ENCODE data around the gene DNASE1L3.

DNASE1L3 gene

DNA sequence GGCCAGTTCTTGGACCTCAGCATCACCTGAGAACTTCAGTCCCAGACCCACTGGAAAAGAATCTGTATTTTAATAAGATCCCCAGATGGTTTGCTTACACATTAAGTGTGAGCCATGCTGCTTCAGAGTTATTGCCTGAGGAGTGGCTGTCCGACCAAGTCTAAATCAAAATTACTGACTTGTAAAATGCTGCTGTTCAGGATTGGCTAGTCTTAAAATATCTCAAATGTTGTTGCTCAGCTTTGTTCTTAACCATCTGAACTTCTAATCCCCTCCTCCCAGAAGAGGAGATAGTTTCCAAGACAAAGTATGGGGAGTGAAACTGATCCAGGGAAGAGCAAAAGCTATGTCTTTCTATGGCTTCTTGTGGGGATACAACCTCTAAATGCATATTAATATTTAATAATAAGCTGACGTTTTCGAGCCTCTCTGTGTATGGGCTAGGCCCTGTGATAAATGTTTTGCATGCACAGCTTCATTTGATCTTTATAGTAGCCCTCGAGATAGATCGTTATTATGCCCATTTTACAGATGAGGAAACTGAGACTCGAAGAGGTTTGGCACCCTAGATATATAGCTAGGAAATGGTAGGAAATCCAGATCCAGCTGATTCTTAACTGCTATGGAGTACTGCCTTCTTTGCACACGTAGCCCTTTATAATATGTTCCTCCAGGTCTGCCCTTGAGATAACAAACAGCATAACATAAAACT lies 52.2 kb downstream of the DNASE1L3 start:
- WGBS (ENCODE audit: insufficient coverage, insufficient read length) = no CpG with 5 or more reads among the region's 7 CpGs
- peaks cover 23% of the 10 kb centered on the region for H3K36me3 ChIP-seq (ENCODE audit: control insufficient read depth, insufficient read depth, low read length)

DNA sequence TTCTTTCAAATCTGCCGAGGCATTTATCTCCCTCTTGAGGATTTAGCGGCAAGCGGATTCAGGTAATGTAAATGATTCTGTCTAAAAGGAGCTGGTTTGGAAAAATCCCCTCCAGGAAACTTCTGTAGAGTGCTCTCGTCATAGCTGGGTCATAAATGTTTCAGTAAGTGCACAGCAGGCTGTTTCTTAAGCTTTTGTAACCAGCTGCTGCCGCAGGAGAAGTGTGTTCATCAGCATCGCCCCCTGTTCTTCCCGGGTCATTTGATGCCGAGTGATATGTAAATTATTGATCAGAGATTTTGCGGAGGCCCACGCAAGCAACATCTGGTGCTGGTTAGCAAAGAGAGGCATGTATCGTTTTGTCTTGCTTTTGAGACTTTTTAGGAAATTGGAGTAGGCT lies 53.1 kb downstream of the DNASE1L3 start:
- DNase-seq (ENCODE audit: low read depth, low spot score) = no peak
- WGBS (ENCODE audit: insufficient coverage, insufficient read length) = no CpG with 5 or more reads among the region's 11 CpGs
- H3K27ac ChIP-seq (ENCODE audit: low read length) = no peak overlapping the region
- no peak overlapping the region for H3K4me3 ChIP-seq (ENCODE audit: low read length)
- no peaks in the 10 kb centered on the region for H3K4me1 ChIP-seq (ENCODE audit: control insufficient read depth, insufficient read depth, low read length)
- no peaks in the 10 kb centered on the region for H3K9me3 ChIP-seq (ENCODE audit: control insufficient read depth, insufficient read depth, low read length)
- H3K36me3 ChIP-seq (ENCODE audit: control insufficient read depth, insufficient read depth, low read length) = peaks cover 22% of the 10 kb centered on the region
- no peaks in the 10 kb centered on the region for H3K27me3 ChIP-seq (ENCODE audit: control insufficient read depth, insufficient read depth, low read length)

More for the DNA sequence above, 52.2 kb downstream of the DNASE1L3 start:
- H3K4me3 ChIP-seq (ENCODE audit: low read length) = no peak overlapping the region
- no peaks in the 10 kb centered on the region for H3K4me1 ChIP-seq (ENCODE audit: control insufficient read depth, insufficient read depth, low read length)
- no peaks in the 10 kb centered on the region for H3K27me3 ChIP-seq (ENCODE audit: control insufficient read depth, insufficient read depth, low read length)
- H3K9me3 ChIP-seq (ENCODE audit: control insufficient read depth, insufficient read depth, low read length) = no peaks in the 10 kb centered on the region
- DNase-seq (ENCODE audit: low read depth, low spot score) = no peak
- no peak overlapping the region for H3K27ac ChIP-seq (ENCODE audit: low read length)

DNA sequence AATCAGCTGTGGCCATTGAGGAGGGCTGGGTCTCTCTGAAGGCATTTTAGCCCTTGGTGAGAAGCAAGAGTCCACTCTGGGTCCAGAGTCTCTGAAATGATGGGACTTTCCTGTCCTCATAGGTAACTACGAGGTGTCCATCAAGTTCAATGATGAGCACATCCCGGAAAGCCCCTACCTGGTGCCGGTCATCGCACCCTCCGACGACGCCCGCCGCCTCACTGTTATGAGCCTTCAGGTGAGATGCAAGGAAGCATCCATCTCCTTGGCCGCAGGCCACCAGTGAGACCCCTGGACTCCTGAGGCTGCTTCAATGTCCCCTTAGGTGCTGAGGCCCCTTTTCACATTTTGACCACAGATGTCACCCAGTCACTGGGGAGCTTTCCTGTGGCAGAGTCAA lies 54.9 kb downstream of the DNASE1L3 start:
- Histone ChIP-seq H3K4me3 (ENCODE audit: low read length) (no peak overlapping the region), H3K27me3 (ENCODE audit: control insufficient read depth, insufficient read depth, low read length) (no peaks in the 10 kb centered on the region), H3K4me1 (ENCODE audit: control insufficient read depth, insufficient read depth, low read length) (no peaks in the 10 kb centered on the region), H3K27ac (ENCODE audit: low read length) (no peak overlapping the region), H3K9me3 (ENCODE audit: control insufficient read depth, insufficient read depth, low read length) (no peaks in the 10 kb centered on the region), H3K36me3 (ENCODE audit: control insufficient read depth, insufficient read depth, low read length) (peaks cover 16% of the 10 kb centered on the region)
- WGBS (ENCODE audit: insufficient coverage, insufficient read length) = no CpG with 5 or more reads among the region's 10 CpGs
- no peak for DNase-seq (ENCODE audit: low read depth, low spot score)

DNA sequence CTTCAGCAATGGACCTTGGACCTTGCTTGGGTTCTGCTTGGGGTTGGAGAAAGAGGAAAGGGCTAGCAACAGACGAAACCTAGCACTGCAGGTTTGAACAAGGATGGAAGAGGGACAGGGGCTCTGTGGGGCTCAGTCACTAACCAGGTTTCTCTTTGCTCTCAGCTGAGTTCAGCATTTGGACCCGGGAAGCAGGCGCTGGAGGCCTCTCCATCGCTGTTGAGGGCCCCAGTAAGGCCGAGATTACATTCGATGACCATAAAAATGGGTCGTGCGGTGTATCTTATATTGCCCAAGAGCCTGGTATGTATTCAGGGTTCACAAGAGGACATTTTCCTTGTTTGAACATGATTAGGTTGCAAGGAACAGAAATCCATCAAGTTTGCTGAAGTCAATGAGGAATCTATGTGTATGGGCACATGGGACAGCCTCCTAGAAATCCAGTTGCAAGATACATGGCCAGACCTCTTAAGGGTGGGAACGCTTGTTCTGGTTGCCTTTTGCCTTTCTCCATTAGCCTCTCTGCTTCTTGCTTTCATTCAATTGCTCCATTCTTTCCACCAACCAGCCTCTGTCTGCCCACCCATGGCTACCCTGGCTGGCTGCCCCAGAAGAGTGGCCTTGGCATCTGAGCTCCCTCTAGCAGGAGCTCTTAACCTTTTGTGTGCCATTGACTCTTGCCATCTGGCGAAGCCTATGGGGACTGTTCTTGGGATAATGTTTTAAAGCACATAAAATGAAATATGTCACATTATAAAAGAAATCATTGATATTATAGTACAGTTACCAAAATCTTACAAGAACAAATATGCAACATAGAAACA lies 55.9 kb downstream of the DNASE1L3 start:
- Histone ChIP-seq H3K4me1 (ENCODE audit: control insufficient read depth, insufficient read depth, low read length) (no peaks in the 10 kb centered on the region), H3K27me3 (ENCODE audit: control insufficient read depth, insufficient read depth, low read length) (no peaks in the 10 kb centered on the region), H3K27ac (ENCODE audit: low read length) (no peak overlapping the region), H3K9me3 (ENCODE audit: control insufficient read depth, insufficient read depth, low read length) (no peaks in the 10 kb centered on the region), H3K4me3 (ENCODE audit: low read length) (no peak overlapping the region), H3K36me3 (ENCODE audit: control insufficient read depth, insufficient read depth, low read length) (peaks cover 14% of the 10 kb centered on the region)
- no peak for DNase-seq (ENCODE audit: low read depth, low spot score)
- WGBS (ENCODE audit: insufficient coverage, insufficient read length) = no CpG with 5 or more reads among the region's 10 CpGs

DNA sequence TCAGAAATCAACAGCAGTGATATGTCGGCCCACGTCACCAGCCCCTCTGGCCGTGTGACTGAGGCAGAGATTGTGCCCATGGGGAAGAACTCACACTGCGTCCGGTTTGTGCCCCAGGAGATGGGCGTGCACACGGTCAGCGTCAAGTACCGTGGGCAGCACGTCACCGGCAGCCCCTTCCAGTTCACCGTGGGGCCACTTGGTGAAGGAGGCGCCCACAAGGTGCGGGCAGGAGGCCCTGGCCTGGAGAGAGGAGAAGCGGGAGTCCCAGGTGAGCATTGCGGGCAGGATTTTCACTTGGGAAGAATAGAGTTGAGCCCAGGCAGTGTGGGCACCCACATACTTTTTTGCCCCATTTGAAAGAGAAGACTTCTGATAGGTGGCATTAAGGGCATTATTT lies 57.4 kb downstream of the DNASE1L3 start:
- H3K27ac ChIP-seq (ENCODE audit: low read length) = no peak overlapping the region
- peaks cover 28% of the 10 kb centered on the region for H3K36me3 ChIP-seq (ENCODE audit: control insufficient read depth, insufficient read depth, low read length)
- no peaks in the 10 kb centered on the region for H3K27me3 ChIP-seq (ENCODE audit: control insufficient read depth, insufficient read depth, low read length)
- no CpG with 5 or more reads among the region's 16 CpGs for WGBS (ENCODE audit: insufficient coverage, insufficient read length)
- H3K4me1 ChIP-seq (ENCODE audit: control insufficient read depth, insufficient read depth, low read length) = no peaks in the 10 kb centered on the region
- no peaks in the 10 kb centered on the region for H3K9me3 ChIP-seq (ENCODE audit: control insufficient read depth, insufficient read depth, low read length)
- no peak for DNase-seq (ENCODE audit: low read depth, low spot score)
- no peak overlapping the region for H3K4me3 ChIP-seq (ENCODE audit: low read length)

DNA sequence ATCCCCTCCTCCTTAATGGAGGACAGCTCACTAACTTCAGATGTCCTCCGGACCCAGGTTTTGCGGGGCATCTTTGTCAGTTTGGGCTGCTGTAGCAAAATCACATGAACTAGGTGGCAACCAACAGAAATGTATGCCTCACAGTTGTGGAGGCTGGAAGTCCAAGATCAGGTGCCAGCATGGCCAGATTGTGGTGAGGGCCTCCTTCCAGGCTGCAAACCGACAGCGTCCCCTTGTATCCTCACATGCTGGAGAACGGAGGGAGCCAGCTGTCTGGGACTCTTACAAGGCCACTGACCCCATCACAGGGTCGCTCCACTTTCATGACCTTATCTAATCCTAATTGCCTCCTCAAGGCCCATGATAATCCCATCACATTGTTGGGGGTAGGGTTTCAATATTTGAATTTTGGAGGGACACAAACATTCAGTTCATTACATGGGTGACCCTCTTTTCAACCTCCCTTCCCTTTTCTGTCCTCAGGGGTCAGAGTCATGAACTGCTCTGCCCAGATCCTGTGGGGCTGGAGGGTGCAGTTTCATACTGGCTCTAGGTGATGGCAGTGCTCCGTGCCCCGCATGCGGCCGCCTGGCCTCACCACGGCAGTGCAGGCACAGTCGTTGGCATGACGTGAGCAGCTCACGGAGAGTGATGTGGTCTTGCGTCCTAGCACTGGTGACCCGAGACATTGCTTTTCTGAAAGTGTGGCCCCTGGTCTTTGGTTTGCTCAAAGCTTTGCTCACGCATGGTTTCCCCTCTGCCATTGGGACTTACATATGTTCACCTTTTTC lies 58.4 kb downstream of the DNASE1L3 start:
- Histone ChIP-seq H3K27ac (ENCODE audit: low read length) (no peak overlapping the region), H3K4me3 (ENCODE audit: low read length) (no peak overlapping the region), H3K36me3 (ENCODE audit: control insufficient read depth, insufficient read depth, low read length) (peaks cover 36% of the 10 kb centered on the region), H3K9me3 (ENCODE audit: control insufficient read depth, insufficient read depth, low read length) (no peaks in the 10 kb centered on the region), H3K27me3 (ENCODE audit: control insufficient read depth, insufficient read depth, low read length) (no peaks in the 10 kb centered on the region), H3K4me1 (ENCODE audit: control insufficient read depth, insufficient read depth, low read length) (no peaks in the 10 kb centered on the region)
- DNase-seq (ENCODE audit: low read depth, low spot score) = no peak
- no CpG with 5 or more reads among the region's 17 CpGs for WGBS (ENCODE audit: insufficient coverage, insufficient read length)

DNA sequence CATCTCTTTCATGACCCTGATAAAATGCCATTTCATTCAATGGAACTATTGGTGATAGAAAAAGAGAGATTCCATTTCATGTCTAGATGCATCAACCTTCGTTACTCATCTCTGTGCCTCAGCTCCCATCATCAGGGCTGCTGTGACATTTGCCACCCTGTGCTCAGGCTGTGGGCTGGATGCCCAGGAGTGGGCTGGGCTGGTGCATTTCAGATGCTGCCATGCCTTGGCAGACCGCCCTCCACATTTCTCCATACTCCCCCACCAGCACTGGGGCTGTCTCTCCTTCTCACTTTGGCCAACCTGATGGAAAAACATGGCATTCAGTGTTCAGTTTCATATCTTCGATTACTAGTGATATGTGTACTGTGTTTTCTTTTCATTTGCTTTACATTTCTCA lies 59.1 kb downstream of the DNASE1L3 start:
- Histone ChIP-seq H3K4me3 (ENCODE audit: low read length) (no peak overlapping the region), H3K27ac (ENCODE audit: low read length) (no peak overlapping the region), H3K9me3 (ENCODE audit: control insufficient read depth, insufficient read depth, low read length) (no peaks in the 10 kb centered on the region), H3K36me3 (ENCODE audit: control insufficient read depth, insufficient read depth, low read length) (peaks cover 36% of the 10 kb centered on the region), H3K4me1 (ENCODE audit: control insufficient read depth, insufficient read depth, low read length) (no peaks in the 10 kb centered on the region), H3K27me3 (ENCODE audit: control insufficient read depth, insufficient read depth, low read length) (no peaks in the 10 kb centered on the region)
- no CpG with 5 or more reads among the region's 3 CpGs for WGBS (ENCODE audit: insufficient coverage, insufficient read length)
- no peak for DNase-seq (ENCODE audit: low read depth, low spot score)

DNA sequence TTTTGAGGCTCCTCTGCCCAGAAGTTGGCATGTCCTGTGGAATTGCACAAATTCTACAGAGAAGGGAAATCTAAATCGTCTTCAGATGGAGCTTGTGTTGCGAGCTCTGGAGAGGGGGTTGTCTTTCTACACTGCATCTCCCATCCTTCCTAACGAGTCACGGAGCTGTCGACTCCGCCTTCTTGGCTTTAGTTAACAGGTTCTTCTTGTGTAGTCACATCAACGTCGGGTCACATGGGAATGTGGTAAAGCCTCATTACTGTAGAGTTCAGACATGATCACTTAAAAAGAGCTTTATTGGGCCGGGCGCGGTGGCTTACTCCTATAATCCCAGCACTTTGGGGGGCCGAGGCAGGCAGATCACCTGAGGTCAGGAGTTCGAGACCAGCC lies 60.0 kb downstream of the DNASE1L3 start:
- WGBS (ENCODE audit: insufficient coverage, insufficient read length) = no CpG with 5 or more reads among the region's 13 CpGs
- Histone ChIP-seq H3K27me3 (ENCODE audit: control insufficient read depth, insufficient read depth, low read length) (no peaks in the 10 kb centered on the region), H3K4me3 (ENCODE audit: low read length) (no peak overlapping the region), H3K4me1 (ENCODE audit: control insufficient read depth, insufficient read depth, low read length) (no peaks in the 10 kb centered on the region), H3K27ac (ENCODE audit: low read length) (no peak overlapping the region), H3K9me3 (ENCODE audit: control insufficient read depth, insufficient read depth, low read length) (no peaks in the 10 kb centered on the region), H3K36me3 (ENCODE audit: control insufficient read depth, insufficient read depth, low read length) (peaks cover 38% of the 10 kb centered on the region)
- no peak for DNase-seq (ENCODE audit: low read depth, low spot score)

DNA sequence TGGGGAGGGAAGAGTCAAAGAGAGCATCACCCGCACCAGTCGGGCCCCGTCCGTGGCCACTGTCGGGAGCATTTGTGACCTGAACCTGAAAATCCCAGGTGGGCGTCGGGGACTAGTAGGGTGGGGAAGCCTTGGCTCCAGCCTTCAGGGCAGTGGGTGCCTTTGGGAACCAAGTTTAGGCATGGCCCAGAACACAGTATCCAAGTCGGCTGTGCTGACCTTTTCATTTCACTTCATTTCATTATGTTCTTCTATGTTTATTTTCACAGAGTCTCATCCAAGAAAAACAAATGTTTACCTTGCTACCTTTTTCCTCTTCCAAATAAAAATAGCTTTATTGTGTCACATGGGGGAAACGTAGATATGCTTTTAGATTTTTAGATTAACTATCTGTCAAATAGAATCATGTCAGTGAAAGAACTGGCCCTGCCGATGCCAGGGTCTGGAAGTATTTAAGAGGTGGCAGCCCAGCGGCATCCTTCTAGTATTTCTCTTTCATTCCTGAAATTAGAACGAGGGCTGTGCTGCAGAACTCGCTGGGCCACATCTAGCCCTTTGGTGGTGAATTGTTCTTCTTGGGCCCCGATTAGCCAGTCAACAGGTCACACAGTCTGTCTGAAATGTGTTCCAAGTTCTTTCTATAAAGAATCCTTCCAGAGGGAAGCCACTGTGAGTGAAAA lies 60.5 kb downstream of the DNASE1L3 start:
- no peaks in the 10 kb centered on the region for H3K27me3 ChIP-seq (ENCODE audit: control insufficient read depth, insufficient read depth, low read length)
- no peak overlapping the region for H3K27ac ChIP-seq (ENCODE audit: low read length)
- H3K4me1 ChIP-seq (ENCODE audit: control insufficient read depth, insufficient read depth, low read length) = no peaks in the 10 kb centered on the region
- DNase-seq (ENCODE audit: low read depth, low spot score) = no peak
- WGBS (ENCODE audit: insufficient coverage, insufficient read length) = no CpG with 5 or more reads among the region's 14 CpGs
- H3K36me3 ChIP-seq (ENCODE audit: control insufficient read depth, insufficient read depth, low read length) = peaks cover 41% of the 10 kb centered on the region
- H3K4me3 ChIP-seq (ENCODE audit: low read length) = no peak overlapping the region
- no peaks in the 10 kb centered on the region for H3K9me3 ChIP-seq (ENCODE audit: control insufficient read depth, insufficient read depth, low read length)

DNA sequence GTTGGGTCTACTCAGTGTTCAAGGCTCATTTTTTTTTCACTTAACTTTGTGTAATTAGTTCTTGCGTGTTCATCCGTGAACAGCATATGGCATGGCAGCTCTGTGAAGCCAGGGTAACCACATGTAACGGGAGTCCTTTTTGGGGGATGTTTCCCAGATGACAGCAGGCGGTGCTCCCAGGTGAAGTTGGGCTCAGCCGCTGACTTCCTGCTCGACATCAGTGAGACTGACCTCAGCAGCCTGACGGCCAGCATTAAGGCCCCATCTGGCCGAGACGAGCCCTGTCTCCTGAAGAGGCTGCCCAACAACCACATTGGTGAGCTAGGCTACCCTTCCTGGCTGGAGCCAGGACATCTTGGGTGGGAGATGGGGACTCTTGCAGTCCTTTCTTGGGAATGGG lies 62.7 kb downstream of the DNASE1L3 start:
- no peak overlapping the region for H3K4me3 ChIP-seq (ENCODE audit: low read length)
- no peak for DNase-seq (ENCODE audit: low read depth, low spot score)
- H3K4me1 ChIP-seq (ENCODE audit: control insufficient read depth, insufficient read depth, low read length) = no peaks in the 10 kb centered on the region
- H3K9me3 ChIP-seq (ENCODE audit: control insufficient read depth, insufficient read depth, low read length) = no peaks in the 10 kb centered on the region
- peaks cover 41% of the 10 kb centered on the region; the same call in 1 of the 2 replicates for H3K36me3 ChIP-seq (ENCODE audit: control insufficient read depth, insufficient read depth, low read length)
- no peaks in the 10 kb centered on the region for H3K27me3 ChIP-seq (ENCODE audit: control insufficient read depth, insufficient read depth, low read length)
- H3K27ac ChIP-seq (ENCODE audit: low read length) = no peak overlapping the region
- no CpG with 5 or more reads among the region's 9 CpGs for WGBS (ENCODE audit: insufficient coverage, insufficient read length)
